MCF 10A (cell line): ENCODE data around the gene MORN3. TPM values are rescaled to one million over a fixed set of nuclear protein-coding genes. Genes with fewer than 3 reads are reported as not detected.
"Not testable (repeated sequence)": the region's sequence is repeated elsewhere in the genome, so short reads cannot be mapped to it uniquely, and the experiment has no call there.

Experiments
- BruUV-seq: library from RNA; stranded (reverse); fragments of 400-500 nt; replicated peaks from 2 replicates; lab custom pipeline; 2021; lab: Mats Ljungman, UMichigan
- CTCF ChIA-PET: fragments of 300-600 bp; sonication (Branson Sonifier 250); formaldehyde crosslinking; extraction: SDS; loops from one replicate; lab custom pipeline; 2021; ENCODE audit warnings: antibody characterized with exemption, inconsistent platforms; lab: Yijun Ruan, JAX
- POLR2A ChIA-PET: fragments of 300-600, 350-650 bp; sonication (Branson Sonifier 250); formaldehyde crosslinking; extraction: SDS; loops from one replicate; lab custom pipeline; 2020; ENCODE audit warnings: antibody characterized with exemption, inconsistent platforms; lab: Yijun Ruan, JAX
- DNase-seq: peaks from one replicate; pipeline ENCODE4 v3.0.0-alpha.2; 2018; ENCODE audit not compliant: unreplicated experiment
- H3K27ac Mint-ChIP-seq: one replicate; pipeline ENCODE4 v1.8.0; 2022; ENCODE audit warnings: mild to moderate bottlenecking, low read depth, mixed read lengths; ENCODE audit not compliant: unreplicated experiment
- H3K27me3 Mint-ChIP-seq: one replicate; pipeline ENCODE4 v1.8.0; 2022; ENCODE audit warnings: mixed read lengths; ENCODE audit not compliant: insufficient read depth, unreplicated experiment
- H3K36me3 Mint-ChIP-seq: one replicate; pipeline ENCODE4 v1.8.0; 2022; ENCODE audit warnings: mild to moderate bottlenecking, moderate library complexity, mixed read lengths; ENCODE audit not compliant: insufficient read depth, unreplicated experiment
- H3K4me1 Mint-ChIP-seq: one replicate; pipeline ENCODE4 v1.8.0; 2022; ENCODE audit warnings: mixed read lengths; ENCODE audit not compliant: insufficient read depth, unreplicated experiment
- H3K4me3 Mint-ChIP-seq: one replicate; pipeline ENCODE4 v1.8.0; 2022; ENCODE audit warnings: mild to moderate bottlenecking, moderate library complexity, mixed read lengths; ENCODE audit not compliant: unreplicated experiment
- H3K9me3 Mint-ChIP-seq: one replicate; pipeline ENCODE4 v1.8.0; 2022; ENCODE audit warnings: mixed read lengths; ENCODE audit not compliant: unreplicated experiment
- CTCF ChIP-seq: fragments of 200-600 bp; IDR thresholded peaks from one replicate; pipeline ENCODE4 v1.8.0; 2022; ENCODE audit warnings: antibody characterized with exemption, mild to moderate bottlenecking; ENCODE audit not compliant: unreplicated experiment
- intact Hi-C: fragments of 100-400 bp; cut with micrococcal nuclease; formaldehyde crosslinking; loops from 2 replicates; pipeline ENCODE4 v1.14.1; 2022
- total RNA-seq: library from RNA; stranded (reverse); gene quantifications from 2 replicates; pipeline ENCODE4 v1.2.3, GENCODE V29; 2022

The MORN3 gene
- total RNA-seq, 1 experiment from 2014 or later = 0.35 TPM

GRCh38 chr12:121715862-121716435 lies 46.5 kb upstream of the MORN3 start:
- intact Hi-C loops = no loop called here
- H3K9me3 Mint-ChIP-seq = no peaks in the 10 kb centered on the region
- no TSS peak for BruUV-seq
- H3K27me3 Mint-ChIP-seq = no peaks in the 10 kb centered on the region
- ChIA-PET POLR2A (interaction anchor here (1.1 kb wide), 1 partner anchor 24 kb away, joined by 3 read pairs; no protein-coding TSS in a partner anchor), CTCF (interaction anchor here (0.6 to 8.3 kb wide), 5 partner anchors 61 to 507 kb away, joined by 3 to 58 read pairs (median 4); partner anchors contain the start of gene RHOF)
- peaks cover 22% of the 10 kb centered on the region for H3K36me3 Mint-ChIP-seq
- DNase-seq = no peak
- no peak overlapping the region for H3K4me3 Mint-ChIP-seq
- H3K27ac Mint-ChIP-seq = no peak overlapping the region
- TF ChIP-seq CTCF = no peak
- peaks cover 28% of the 10 kb centered on the region for H3K4me1 Mint-ChIP-seq

- H3K4me3 Mint-ChIP-seq, H3K27me3 Mint-ChIP-seq, intact Hi-C loops, H3K27ac Mint-ChIP-seq, BruUV-seq, DNase-seq, H3K9me3 Mint-ChIP-seq: not testable (repeated sequence)
- ChIA-PET POLR2A (interaction anchor here (0.6 kb wide), 1 partner anchor 68 kb away, joined by 3 read pairs; no protein-coding TSS in a partner anchor), CTCF (interaction anchor here (0.7 to 8.3 kb wide), 4 partner anchors 29 to 100 kb away, joined by 4 to 58 read pairs (median 4); partner anchors contain the start of gene RHOF)
- peaks cover 25% of the 10 kb centered on the region for H3K4me1 Mint-ChIP-seq
- H3K36me3 Mint-ChIP-seq = peaks cover 22% of the 10 kb centered on the region
Observed at GRCh38 chr12:121715055-121715454, 45.6 kb upstream of the MORN3 start.

- Mint-ChIP-seq H3K9me3 (no peaks in the 10 kb centered on the region), H3K27ac (peak overlapping the region; percentile 28), H3K4me1 (peaks cover 23% of the 10 kb centered on the region), H3K4me3 (peak overlapping the region; percentile 95), H3K27me3 (no peaks in the 10 kb centered on the region), H3K36me3 (peaks cover 22% of the 10 kb centered on the region)
- no peak for TF ChIP-seq CTCF
- ChIA-PET CTCF (interaction anchor here (0.7 to 8.3 kb wide), 3 partner anchors 18 to 1521 kb away, joined by 3 to 58 read pairs (median 3); partner anchors contain the start of gene RHOF), POLR2A (interaction anchor here (0.6 to 3.7 kb wide), 3 partner anchors 8 to 84 kb away, joined by 3 to 26 read pairs (median 3); no protein-coding TSS in a partner anchor)
- DNase-seq = peak; percentile 9
- intact Hi-C loops = no loop called here
- TSS peak; percentile 27 for BruUV-seq
Observed at GRCh38 chr12:121713793-121714192, 44.3 kb upstream of the MORN3 start.

- CTCF ChIA-PET = interaction anchor here (0.9 to 8.3 kb wide), 3 partner anchors 17 to 82 kb away, joined by 3 to 58 read pairs (median 5); partner anchors contain the start of gene RHOF
- BruUV-seq = no TSS peak
- Mint-ChIP-seq H3K9me3 (no peaks in the 10 kb centered on the region), H3K27ac (peak overlapping the region; percentile 28), H3K27me3 (no peaks in the 10 kb centered on the region), H3K4me1 (peaks cover 23% of the 10 kb centered on the region), H3K4me3 (peak overlapping the region; percentile 95), H3K36me3 (peaks cover 21% of the 10 kb centered on the region)
- TF ChIP-seq CTCF = no peak
- POLR2A ChIA-PET = interaction anchor here (0.6 to 3.7 kb wide), 10 partner anchors 9 to 98 kb away, joined by 3 to 26 read pairs (median 4); no protein-coding TSS in a partner anchor
- intact Hi-C loops = no loop called here
- no peak for DNase-seq
Observed at GRCh38 chr12:121713257-121713777, 43.9 kb upstream of the MORN3 start.
